GM12874 (cell line): ENCODE measurements around the gene KBTBD2.

Experiments used
- TF ChIP-seq, protein P1 (sequence below): IDR thresholded peaks from 2 replicates; pipeline ENCODE4 v1.5.1; 2011; ENCODE audit warnings: low read depth, mild to moderate bottlenecking, control low read depth, low read length, moderate library complexity; ENCODE audit not compliant: insufficient read depth

KBTBD2 gene

DNA sequence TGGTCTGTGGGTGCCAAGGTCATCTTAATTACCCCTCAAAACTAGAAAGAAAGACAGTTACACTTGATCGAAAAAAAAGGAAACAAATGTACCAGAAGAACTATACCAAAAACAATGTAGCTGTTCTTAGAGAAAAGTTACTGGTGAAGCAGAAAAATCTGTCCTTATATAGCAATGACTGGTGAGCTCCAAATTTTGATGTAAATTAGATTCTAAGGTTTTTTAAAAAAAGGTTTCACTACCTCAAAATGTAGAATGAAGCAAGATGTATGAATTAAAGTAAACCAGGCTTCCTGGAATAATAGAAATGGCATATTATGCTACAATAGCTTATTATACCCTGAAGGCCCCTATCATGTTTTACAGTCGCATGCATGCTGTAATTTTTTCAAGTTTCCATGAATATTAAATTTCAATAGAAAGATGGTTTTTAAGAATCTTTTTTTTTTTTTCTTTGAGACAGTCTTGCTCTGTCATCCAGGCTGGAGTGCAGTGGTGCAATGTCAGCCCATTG is 37.3 kb upstream of the KBTBD2 start:
- TF ChIP-seq, protein P1, sequence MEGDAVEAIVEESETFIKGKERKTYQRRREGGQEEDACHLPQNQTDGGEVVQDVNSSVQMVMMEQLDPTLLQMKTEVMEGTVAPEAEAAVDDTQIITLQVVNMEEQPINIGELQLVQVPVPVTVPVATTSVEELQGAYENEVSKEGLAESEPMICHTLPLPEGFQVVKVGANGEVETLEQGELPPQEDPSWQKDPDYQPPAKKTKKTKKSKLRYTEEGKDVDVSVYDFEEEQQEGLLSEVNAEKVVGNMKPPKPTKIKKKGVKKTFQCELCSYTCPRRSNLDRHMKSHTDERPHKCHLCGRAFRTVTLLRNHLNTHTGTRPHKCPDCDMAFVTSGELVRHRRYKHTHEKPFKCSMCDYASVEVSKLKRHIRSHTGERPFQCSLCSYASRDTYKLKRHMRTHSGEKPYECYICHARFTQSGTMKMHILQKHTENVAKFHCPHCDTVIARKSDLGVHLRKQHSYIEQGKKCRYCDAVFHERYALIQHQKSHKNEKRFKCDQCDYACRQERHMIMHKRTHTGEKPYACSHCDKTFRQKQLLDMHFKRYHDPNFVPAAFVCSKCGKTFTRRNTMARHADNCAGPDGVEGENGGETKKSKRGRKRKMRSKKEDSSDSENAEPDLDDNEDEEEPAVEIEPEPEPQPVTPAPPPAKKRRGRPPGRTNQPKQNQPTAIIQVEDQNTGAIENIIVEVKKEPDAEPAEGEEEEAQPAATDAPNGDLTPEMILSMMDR, result no peak

DNA sequence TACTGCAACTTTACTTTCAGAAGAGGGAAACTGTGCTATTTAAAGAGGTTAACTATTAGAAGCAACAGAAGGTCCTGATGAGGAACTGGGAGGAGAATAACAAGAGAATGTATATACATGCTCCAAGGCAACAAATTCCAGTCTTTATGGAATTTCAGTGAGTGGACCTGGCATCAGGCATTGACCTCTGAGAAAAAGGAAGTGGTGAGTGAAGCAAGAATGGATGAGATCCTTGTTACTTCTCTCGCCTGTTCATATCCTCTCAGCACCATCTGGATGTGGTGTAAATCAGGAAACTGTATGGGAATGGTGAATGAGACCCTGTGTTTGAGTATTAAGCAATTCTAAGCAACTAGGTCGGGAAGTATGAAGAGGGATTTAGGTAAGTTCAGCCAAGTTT is 30.3 kb upstream of the KBTBD2 start:
- TF ChIP-seq, protein P1, result no peak

DNA sequence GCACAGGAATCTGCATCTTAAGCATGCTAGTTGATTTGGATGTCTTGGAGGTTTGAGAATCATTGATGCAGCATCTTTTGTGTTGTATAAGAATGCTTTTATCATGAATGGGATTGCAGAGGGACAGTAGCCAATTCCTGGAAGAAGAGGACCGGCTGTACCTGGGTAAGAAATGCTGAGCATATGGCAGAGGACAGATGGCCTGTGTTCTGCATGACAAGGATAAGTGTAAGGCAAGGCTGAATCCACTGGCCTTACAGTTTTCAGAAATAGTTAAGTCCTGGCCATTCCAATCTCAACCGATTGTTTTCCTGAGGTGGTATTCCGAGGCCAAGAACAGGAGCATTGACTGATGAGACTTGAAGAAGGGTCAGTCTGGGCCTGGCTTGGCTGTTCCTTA is 24.4 kb upstream of the KBTBD2 start:
- TF ChIP-seq, protein P1, result no peak

DNA sequence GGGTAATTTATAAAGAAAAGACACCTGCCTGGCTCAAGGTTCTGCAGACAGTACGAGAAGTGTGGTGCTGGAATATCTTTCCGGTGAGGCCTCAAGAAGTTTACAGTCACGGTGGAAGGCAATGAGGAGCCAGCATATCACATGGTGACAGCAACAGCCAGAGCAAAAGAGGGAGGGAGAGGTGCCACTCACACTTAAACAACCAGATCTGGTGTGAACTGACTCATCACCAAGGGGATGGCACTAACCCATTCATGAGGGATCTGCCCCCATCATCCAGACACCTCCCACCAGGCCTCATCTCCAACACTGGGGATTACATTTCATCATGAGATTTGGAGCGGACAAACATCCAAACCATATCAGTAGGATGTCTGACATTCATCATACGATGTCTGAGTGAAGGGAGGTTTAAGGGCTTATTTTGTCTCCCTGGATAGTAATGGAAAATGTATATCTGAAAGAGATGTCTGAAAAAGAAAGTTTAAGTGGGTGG is 23.5 kb upstream of the KBTBD2 start:
- TF ChIP-seq, protein P1, result no peak

DNA sequence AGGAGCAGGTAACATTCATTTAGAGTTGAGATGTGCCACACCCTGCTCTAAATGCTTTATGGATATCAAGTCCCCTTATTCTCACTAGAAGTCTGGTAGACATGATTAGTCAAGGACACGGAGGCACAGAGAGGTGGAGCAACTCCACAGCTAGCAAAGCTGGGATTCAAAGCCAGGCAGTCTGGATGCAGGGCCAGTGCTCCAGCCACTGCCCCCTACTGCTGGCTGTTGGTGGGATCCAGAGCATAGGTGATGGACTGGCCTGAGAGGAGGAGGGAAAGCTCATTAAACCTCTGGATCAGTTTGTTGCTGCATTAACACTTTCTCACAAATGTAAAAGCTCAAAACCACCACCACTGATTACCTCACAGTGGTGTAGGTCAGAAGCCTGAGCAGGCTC is 22.6 kb upstream of the KBTBD2 start:
- TF ChIP-seq, protein P1, result 0 out of 2 replicates have a peak, but pooled peaks have one; percentile 5

DNA sequence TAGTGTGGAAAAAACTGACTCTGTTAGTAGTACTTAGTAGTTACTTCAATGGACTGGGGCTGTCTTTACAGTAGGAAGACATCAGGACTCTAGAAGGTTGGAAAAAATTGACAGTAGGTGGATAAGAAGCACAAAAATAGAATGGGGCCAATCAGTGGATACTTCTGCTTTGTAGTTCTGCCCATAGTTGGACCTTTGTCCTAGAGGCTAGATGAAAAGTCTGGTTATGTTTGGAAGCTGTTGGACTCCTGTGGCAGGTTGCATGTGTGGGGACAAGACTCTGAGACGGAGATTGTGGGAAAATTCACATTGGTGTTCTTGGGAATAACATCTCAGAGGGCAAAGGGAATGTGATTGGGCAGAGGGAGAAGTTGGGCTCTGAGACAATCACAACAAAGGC is 18.6 kb upstream of the KBTBD2 start:
- TF ChIP-seq, protein P1, result no peak

DNA sequence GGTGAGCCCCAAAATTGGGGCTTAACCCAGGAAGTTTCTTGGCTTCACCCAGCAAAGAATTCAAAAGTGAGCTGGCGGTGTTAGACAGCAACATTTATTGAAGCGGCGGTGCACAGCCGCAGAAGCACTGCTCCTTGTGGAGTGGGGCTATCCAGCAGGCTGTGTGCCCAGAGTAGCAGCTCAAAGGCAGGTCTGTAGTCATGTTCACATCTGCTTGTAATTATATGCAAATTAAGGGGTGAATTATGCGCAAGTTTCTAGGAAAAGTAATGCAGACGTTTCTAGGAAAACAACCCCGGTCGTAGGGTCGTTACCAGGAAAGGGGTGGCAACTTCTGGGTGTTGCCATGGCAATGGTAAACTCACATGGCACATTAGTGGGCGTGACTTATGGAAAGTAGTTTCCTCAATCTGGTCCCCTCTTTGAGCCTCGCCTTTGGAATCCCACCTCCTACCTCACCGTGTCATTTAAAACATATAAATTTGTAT is 13.7 kb upstream of the KBTBD2 start:
- TF ChIP-seq, protein P1, result no peak
